K562 (cell line): ENCODE measurements around the gene HRAS. TPM values are rescaled to one million over a fixed set of nuclear protein-coding genes. Genes with fewer than 3 reads are reported as not detected.

Experiments used
- AFF1 ChIP-seq, 2 experiments: fragments of 450-650 bp; IDR thresholded peaks; 2 replicates each; pipeline ENCODE4 v1.6.1; 2018; ENCODE audit warnings: mild to moderate bottlenecking in 2 of 2, low read depth in 1 of 2; ENCODE audit not compliant: partially characterized antibody in 2 of 2
- BHLHE40 ChIP-seq: IDR thresholded peaks from 2 replicates; pipeline ENCODE4 v1.6.1; 2011; ENCODE audit warnings: low read length, improper control_type of control experiment
- CBX5 ChIP-seq: IDR thresholded peaks from 2 replicates; pipeline ENCODE4 v1.6.1; 2014; ENCODE audit warnings: low read depth, borderline replicate concordance
- CLOCK ChIP-seq: fragments of 250-450 bp; sonication (Bioruptor Pico); IDR thresholded peaks from 2 replicates; pipeline ENCODE4 v1.4.0; 2020; ENCODE audit warnings: mild to moderate bottlenecking, moderate library complexity, borderline replicate concordance
- E2F1 ChIP-seq: sonication (generic); formaldehyde crosslinking; IDR thresholded peaks from 2 replicates; pipeline ENCODE4 v1.8.1; 2023; ENCODE audit warnings: mild to moderate bottlenecking, missing genetic modification reagents, moderate library complexity
- EGR1 ChIP-seq: fragments of 450-650 bp; conservative IDR thresholded peaks from 2 replicates; pipeline ENCODE4 v1.6.1; 2017; ENCODE audit warnings: mild to moderate bottlenecking
- ESRRB ChIP-seq: fragments of 250-450 bp; sonication (Bioruptor Pico); IDR thresholded peaks from 2 replicates; pipeline ENCODE4 v1.5.0; 2020; ENCODE audit warnings: mild to moderate bottlenecking, moderate library complexity, borderline replicate concordance
- EZH2 ChIP-seq: IDR thresholded peaks from 2 replicates; pipeline ENCODE4 v1.6.1; 2012; ENCODE audit warnings: low read depth, mild to moderate bottlenecking, inconsistent platforms, low read length, borderline replicate concordance
- IFI16 ChIP-seq: fragments of 250-450 bp; sonication (Bioruptor Pico); IDR thresholded peaks from 2 replicates; pipeline ENCODE4 v2.1.2; 2022; ENCODE audit warnings: mild to moderate bottlenecking, inconsistent platforms
- NONO ChIP-seq, 2 experiments: fragments of 200-400 bp in 1 of 2; fragments of 450-650 bp in 1 of 2; formaldehyde crosslinking in 1 of 2; IDR thresholded peaks; 2 replicates each; pipeline ENCODE4 v1.6.1; 2017; ENCODE audit warnings: low read depth in 2 of 2, mild to moderate bottlenecking in 2 of 2, moderate library complexity in 2 of 2, low read length in 1 of 2
- SMAD4 ChIP-seq: fragments of 250-450 bp; sonication (Bioruptor Pico); conservative IDR thresholded peaks from 2 replicates; pipeline ENCODE4 v1.8.0; 2021; ENCODE audit warnings: inconsistent platforms, mild to moderate bottlenecking, moderate library complexity
- SP2 ChIP-seq: IDR thresholded peaks from 2 replicates; pipeline ENCODE4 v1.6.1; 2011; ENCODE audit warnings: mild to moderate bottlenecking, low read depth, low read length, moderate library complexity; ENCODE audit not compliant: poor library complexity, severe bottlenecking; ENCODE audit errors: extremely low read depth
- TARDBP ChIP-seq: fragments of 450-650 bp; IDR thresholded peaks from 2 replicates; pipeline ENCODE4 v1.6.1; 2016
- TBL1XR1 ChIP-seq, 2 experiments: IDR thresholded peaks; 2 replicates each; pipeline ENCODE4 v1.6.1; 2012; ENCODE audit warnings: improper control_type of control experiment in 2 of 2, low read length in 2 of 2, mild to moderate bottlenecking in 1 of 2
- THAP7 ChIP-seq: fragments of 250-450 bp; sonication (Bioruptor Pico); IDR thresholded peaks from 2 replicates; pipeline ENCODE4 v1.5.0; 2021
- ZFX ChIP-seq: sonication (generic); formaldehyde crosslinking; IDR thresholded peaks from 2 replicates; pipeline ENCODE4 v1.8.0; 2022; ENCODE audit warnings: mild to moderate bottlenecking, missing genetic modification reagents, moderate library complexity
- ZNF766 ChIP-seq: fragments of 200-800 bp; sonication (Bioruptor generic); conservative IDR thresholded peaks from 2 replicates; pipeline ENCODE4 v1.6.1; 2016; ENCODE audit warnings: missing genetic modification characterization, missing compliant biosample characterization
- polyA plus RNA-seq, 8 experiments: library from polyadenylated mRNA; depleted of rRNA in 4 of 8; stranded (reverse) in 5 of 8; unstranded in 3 of 8; fragments of >200 nt; fragmentation: Nextera tagmentation in 2 of 8; fragmentation: Illumina TruSeq in 1 of 8; extraction: Ambion mirVana in 2 of 8; extraction: Trizol in 1 of 8; gene quantifications; 2 replicates each; pipeline versions ENCODE4 v1.2.1 to v1.2.3, GENCODE V29; 2011 to 2014; ENCODE audit warnings: inconsistent platforms in 1 of 8, missing spikeins in 1 of 8
- total RNA-seq, 7 experiments: library from RNA; depleted of rRNA in 6 of 7; stranded (reverse); fragments of >200 nt in 6 of 7; fragmentation: Illumina TruSeq in 2 of 7; extraction: Trizol in 2 of 7; gene quantifications; 2 replicates each; pipeline versions ENCODE4 v1.2.1 to v1.2.3, GENCODE V29; 2011 to 2021; ENCODE audit warnings: low replicate concordance in 1 of 7

The HRAS gene
- total and polyA plus RNA-seq, 9 of the 15 experiments (the other 6 are each of a cell fraction or from before 2014, with no cell fraction given): 2.8 to 73.5 (median 29.6) TPM

- TF ChIP-seq TARDBP (no peak), SP2 (no peak), EGR1 (peak; percentile 53), E2F1 (CRISPR knock-in tag) (peak; percentile 91), NONO (IDR thresholded peaks at IDR 0.05; ENCODE audit: low read depth in 2 of 2, low read length in 1 of 2) (peak in 1 of 2 experiments; percentile 99; a peak in 2 of 4 replicates), ESRRB (CRISPR knock-in tag) (no peak), CLOCK (CRISPR knock-in tag) (no peak), BHLHE40 (peak; percentile 95), ZNF766 (CRISPR knock-in tag) (peak; percentile 60; the same call in 1 of the 2 replicates), IFI16 (no peak), AFF1 (IDR thresholded peaks at IDR 0.05; ENCODE audit: low read depth in 1 of 2, partially characterized antibody in 2 of 2) (peak in 1 of 2 experiments; percentile 42), THAP7 (CRISPR knock-in tag) (no peak), CBX5 (no peak), SMAD4 (CRISPR knock-in tag) (peak; percentile 66; the same call in 1 of the 2 replicates), EZH2 (no peak), TBL1XR1 (IDR thresholded peaks at IDR 0.05; ENCODE audit: low read length in 2 of 2) (peak in 1 of 2 experiments; percentile 37; a peak in 2 of 4 replicates), ZFX (CRISPR knock-in tag) (peak; percentile 73)
These were observed 40.8 kb upstream of the HRAS start, which contains the start of gene PHRF1 (continued) for GRCh38 chr11:575996-576768.
